CD4-positive, alpha-beta T cell (primary cell): ENCODE measurements around the gene FAM131C. TPM values are rescaled to one million over a fixed set of nuclear protein-coding genes. Genes with fewer than 3 reads are reported as not detected.

Experiments
- ATAC-seq: fragments of 200-7000 bp; cut with Tn5 transposase; one replicate; pipeline ENCODE4 v1.10.0; 2022; ENCODE audit warnings: mild to moderate bottlenecking; ENCODE audit not compliant: poor library complexity
- CTCF ChIA-PET: fragments of 350-600 bp; sonication (Branson Sonifier 250); formaldehyde crosslinking; loops from one replicate; lab custom pipeline; 2021; ENCODE audit warnings: antibody characterized with exemption, inconsistent platforms; lab: Charles Lee
- POLR2A ChIA-PET: fragments of 350-600 bp; sonication (Branson Sonifier 250); formaldehyde crosslinking; loops from one replicate; lab custom pipeline; 2021; ENCODE audit warnings: antibody characterized with exemption, inconsistent platforms; lab: Charles Lee
- DNase-seq, 14 experiments: peaks; one replicate each; pipeline ENCODE4 v3.0.0-alpha.2; 2013 to 2020; ENCODE audit warnings: mixed read lengths in 2 of 14
- H3K27ac ChIP-seq, 2 donors: one replicate each; pipeline versions ENCODE4 v1.5.1 to v1.7.0; 2013; ENCODE audit warnings: low read length in 2 of 2, low read depth in 1 of 2, mild to moderate bottlenecking in 1 of 2
- H3K27me3 ChIP-seq, 2 experiments: 1 replicate in 1 of 2; 2 replicates in 1 of 2; pipeline versions ENCODE4 v1.6.1 to v1.7.0; 2013; ENCODE audit warnings: low read length in 2 of 2, control low read depth in 1 of 2, mild to moderate bottlenecking in 1 of 2, moderate library complexity in 1 of 2; ENCODE audit not compliant: insufficient read depth in 2 of 2, control insufficient read depth in 1 of 2
- H3K36me3 ChIP-seq: one replicate; pipeline ENCODE4 v1.6.1; 2013; ENCODE audit warnings: low read length, control low read depth; ENCODE audit not compliant: insufficient read depth
- H3K4me1 ChIP-seq: one replicate; pipeline ENCODE4 v1.6.1; 2013; ENCODE audit warnings: low read length, control low read depth; ENCODE audit not compliant: insufficient read depth
- H3K4me3 ChIP-seq: one replicate; pipeline ENCODE4 v1.5.1; 2013; ENCODE audit warnings: mild to moderate bottlenecking, low read length, moderate library complexity
- H3K9me3 ChIP-seq, 2 experiments: 1 replicate in 1 of 2; 2 replicates in 1 of 2; pipeline versions ENCODE4 v1.6.1 to v1.7.0; 2013; ENCODE audit warnings: low read length in 2 of 2, mild to moderate bottlenecking in 2 of 2, control low read depth in 1 of 2, moderate library complexity in 1 of 2; ENCODE audit not compliant: control insufficient read depth in 1 of 2, insufficient read depth in 1 of 2
- H3K27ac Mint-ChIP-seq: one replicate; pipeline ENCODE4 v1.8.0; 2020; ENCODE audit warnings: mixed read lengths
- H3K27me3 Mint-ChIP-seq: one replicate; pipeline ENCODE4 v1.8.0; 2021; ENCODE audit warnings: mixed read lengths
- H3K36me3 Mint-ChIP-seq: one replicate; pipeline ENCODE4 v1.8.0; 2021; ENCODE audit warnings: low read depth, mixed read lengths
- H3K4me1 Mint-ChIP-seq: one replicate; pipeline ENCODE4 v1.8.0; 2021; ENCODE audit warnings: low read depth, mixed read lengths
- H3K4me3 Mint-ChIP-seq: one replicate; pipeline ENCODE4 v1.8.0; 2020; ENCODE audit warnings: mild to moderate bottlenecking, mixed read lengths
- H3K9me3 Mint-ChIP-seq: one replicate; pipeline ENCODE4 v1.8.0; 2020; ENCODE audit warnings: mixed read lengths
- CTCF ChIP-seq: fragments of 200-600 bp; IDR thresholded peaks from one replicate; pipeline ENCODE4 v1.8.0; 2022; ENCODE audit warnings: antibody characterized with exemption, mild to moderate bottlenecking
- intact Hi-C, 2 experiments: fragments of 100-400 bp; cut with DNase I in 1 of 2; cut with micrococcal nuclease in 1 of 2; formaldehyde crosslinking; loops; one replicate each; pipeline versions ENCODE4 v1.15.1 to v1.9.0; 2023 to 2025; cut with DNase I, micrococcal nuclease
- total RNA-seq, 174 experiments: library from RNA in 2 of 174; stranded (reverse) in 2 of 174; gene quantifications; one replicate each; pipeline ENCODE4 v1.2.3 and lab custom pipeline; 2021 to 2026

Gene FAM131C
- total RNA-seq, 2 experiments from 2014 or later = not detected

DNA sequence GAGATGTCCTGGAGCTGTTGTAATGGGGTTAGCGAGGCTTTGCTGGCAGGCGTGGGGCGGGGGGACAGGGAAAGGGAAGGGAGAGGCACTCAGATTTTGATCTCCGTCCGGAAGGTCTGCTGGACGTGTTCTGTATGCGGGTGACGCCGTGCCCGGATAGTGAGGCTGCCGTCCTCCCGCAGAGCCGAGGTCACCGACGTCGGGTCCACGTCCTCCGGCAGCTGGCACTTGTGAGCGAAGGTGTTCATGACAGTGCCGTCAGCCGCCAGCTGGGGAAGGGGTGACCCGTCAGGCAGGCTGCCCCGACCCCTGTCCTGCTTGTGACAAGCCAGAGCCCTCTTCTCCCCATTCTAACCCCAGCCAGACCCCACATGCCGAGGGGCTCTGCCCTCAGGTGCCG lies 58.0 kb downstream of the FAM131C start:
- H3K36me3 Mint-ChIP-seq = no peaks in the 10 kb centered on the region
- no peaks in the 10 kb centered on the region for H3K4me1 Mint-ChIP-seq
- CTCF ChIA-PET = no interaction called here
- Histone ChIP-seq H3K4me3 (no peak overlapping the region), H3K36me3 (no peaks in the 10 kb centered on the region), H3K9me3 (no peaks in the 10 kb centered on the region), H3K27me3 (peaks cover 0 to 5% of the 10 kb centered on the region in 2 experiments), H3K4me1 (peaks cover 14% of the 10 kb centered on the region), H3K27ac (no peak overlapping the region)
- no peak overlapping the region for H3K4me3 Mint-ChIP-seq
- intact Hi-C loops = no loop called here
- TF ChIP-seq CTCF = no peak
- H3K9me3 Mint-ChIP-seq = no peaks in the 10 kb centered on the region
- peaks cover 24% of the 10 kb centered on the region for H3K27me3 Mint-ChIP-seq
- DNase-seq (no peak), ATAC-seq (no peak)
- POLR2A ChIA-PET = no interaction called here
- no peak overlapping the region for H3K27ac Mint-ChIP-seq

DNA sequence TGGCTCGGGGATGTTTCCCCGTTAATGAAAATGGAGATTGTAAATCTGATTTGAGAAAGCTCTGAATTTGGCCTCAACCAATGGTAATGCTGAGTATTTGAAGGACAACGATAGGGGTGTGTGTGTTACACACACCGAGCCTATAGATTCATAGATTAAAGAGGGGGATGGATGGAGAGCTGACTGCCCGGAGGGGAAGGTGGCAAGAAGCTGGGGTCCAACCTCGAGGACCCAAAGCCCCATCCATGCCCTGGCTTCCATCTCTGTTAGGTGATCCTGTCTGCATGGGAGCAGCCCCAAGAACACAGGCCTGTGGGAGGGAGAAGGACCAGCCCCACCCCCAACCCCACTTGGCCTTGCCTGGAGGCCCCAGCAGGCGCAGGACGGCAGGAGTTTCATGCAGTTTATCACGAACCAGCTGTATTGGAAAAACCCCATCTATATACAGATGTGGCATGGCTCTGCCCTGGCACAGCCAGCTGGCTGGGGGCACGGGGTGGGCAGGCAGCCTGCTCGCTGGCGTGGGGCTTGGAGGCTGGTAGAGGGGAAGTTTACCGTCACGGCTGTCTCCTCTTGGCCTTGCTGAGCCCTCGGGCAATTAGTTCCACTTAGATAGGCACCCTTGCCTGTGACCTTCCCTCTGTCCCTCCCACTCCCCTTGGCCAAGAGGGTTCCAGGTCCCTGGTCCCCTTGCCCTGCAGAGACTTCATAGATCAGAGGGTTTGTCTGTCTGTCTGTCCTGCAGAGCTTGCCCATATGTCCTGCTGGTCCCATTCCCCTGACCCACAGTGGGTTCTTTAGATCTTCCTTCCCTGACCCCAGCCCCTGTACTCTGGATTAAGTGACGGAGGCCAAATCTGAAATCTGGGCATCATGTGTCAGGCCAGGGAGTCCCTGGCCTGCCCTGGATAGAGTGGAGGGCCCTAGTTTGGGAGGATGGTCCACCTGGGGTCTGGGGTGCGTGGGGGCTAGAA lies 58.7 kb downstream of the FAM131C start:
- intact Hi-C loops = no loop called here
- no peak for ATAC-seq
- no peak overlapping the region for H3K27ac Mint-ChIP-seq

GRCh38 chr1:16013908-16014258 lies 59.6 kb downstream of the FAM131C start:
- no peak for TF ChIP-seq CTCF
- Mint-ChIP-seq H3K4me3 (no peak overlapping the region), H3K9me3 (no peaks in the 10 kb centered on the region), H3K36me3 (no peaks in the 10 kb centered on the region), H3K27me3 (peaks cover 28% of the 10 kb centered on the region), H3K4me1 (no peaks in the 10 kb centered on the region), H3K27ac (no peak overlapping the region)
- ATAC-seq (no peak), DNase-seq (no peak)
- ChIA-PET CTCF (no interaction called here), POLR2A (no interaction called here)
- Histone ChIP-seq H3K4me3 (no peak overlapping the region), H3K36me3 (no peaks in the 10 kb centered on the region), H3K4me1 (peaks cover 14% of the 10 kb centered on the region), H3K27me3 (peaks cover 0 to 5% of the 10 kb centered on the region in 2 experiments), H3K9me3 (no peaks in the 10 kb centered on the region), H3K27ac (no peak overlapping the region)
- intact Hi-C loops = no loop called here

More for the DNA sequence above, 58.7 kb downstream of the FAM131C start:
- no peak overlapping the region for H3K4me3 ChIP-seq
- no peak for DNase-seq
- no peak for TF ChIP-seq CTCF
- no peak overlapping the region for H3K27ac ChIP-seq
- H3K9me3 ChIP-seq = no peaks in the 10 kb centered on the region
- Mint-ChIP-seq H3K36me3 (no peaks in the 10 kb centered on the region), H3K9me3 (no peaks in the 10 kb centered on the region), H3K4me3 (no peak overlapping the region), H3K4me1 (no peaks in the 10 kb centered on the region), H3K27me3 (peaks cover 25% of the 10 kb centered on the region)
- H3K27me3 ChIP-seq = peaks cover 0 to 5% of the 10 kb centered on the region in 2 experiments
- ChIA-PET CTCF (no interaction called here), POLR2A (no interaction called here)
- H3K4me1 ChIP-seq = peaks cover 14% of the 10 kb centered on the region
- H3K36me3 ChIP-seq = no peaks in the 10 kb centered on the region
